Choroid plexus epithelial cell (primary cell): ENCODE measurements around the gene SLC7A8.

Experiments
- DNase-seq: peaks from one replicate; pipeline ENCODE4 v3.0.0-alpha.2; 2010; ENCODE audit warnings: low read depth
- H3K4me3 ChIP-seq: 2 replicates; pipeline ENCODE4 v1.5.1; 2011; ENCODE audit warnings: low read depth, mild to moderate bottlenecking, control low read depth, low read length, moderate library complexity
- TF ChIP-seq, protein P1 (sequence below): conservative IDR thresholded peaks from 2 replicates; pipeline ENCODE4 v1.5.1; 2011; ENCODE audit warnings: low read depth, mild to moderate bottlenecking, control low read depth, inconsistent platforms, low read length, moderate library complexity

The SLC7A8 gene

DNA sequence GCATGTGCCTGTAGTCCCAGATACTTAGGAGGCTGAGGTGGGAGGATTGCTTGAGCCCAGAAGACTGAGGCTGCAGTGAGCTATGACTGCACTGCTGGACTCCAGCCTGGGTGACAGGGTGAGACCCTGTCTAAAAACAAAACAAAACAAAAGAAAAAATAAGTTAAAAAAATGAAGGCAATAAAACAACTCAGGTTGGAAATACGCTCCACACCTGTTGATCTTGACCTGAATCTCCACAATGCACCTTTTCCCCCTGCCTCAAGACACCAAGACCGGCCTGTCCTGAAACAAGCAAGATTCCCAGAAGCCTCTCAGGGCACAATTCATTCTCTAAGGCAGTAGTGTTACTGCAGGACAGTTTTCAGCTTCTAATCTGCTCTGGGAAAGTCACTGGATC is 43.6 kb downstream of the SLC7A8 start:
- TF ChIP-seq, protein P1, sequence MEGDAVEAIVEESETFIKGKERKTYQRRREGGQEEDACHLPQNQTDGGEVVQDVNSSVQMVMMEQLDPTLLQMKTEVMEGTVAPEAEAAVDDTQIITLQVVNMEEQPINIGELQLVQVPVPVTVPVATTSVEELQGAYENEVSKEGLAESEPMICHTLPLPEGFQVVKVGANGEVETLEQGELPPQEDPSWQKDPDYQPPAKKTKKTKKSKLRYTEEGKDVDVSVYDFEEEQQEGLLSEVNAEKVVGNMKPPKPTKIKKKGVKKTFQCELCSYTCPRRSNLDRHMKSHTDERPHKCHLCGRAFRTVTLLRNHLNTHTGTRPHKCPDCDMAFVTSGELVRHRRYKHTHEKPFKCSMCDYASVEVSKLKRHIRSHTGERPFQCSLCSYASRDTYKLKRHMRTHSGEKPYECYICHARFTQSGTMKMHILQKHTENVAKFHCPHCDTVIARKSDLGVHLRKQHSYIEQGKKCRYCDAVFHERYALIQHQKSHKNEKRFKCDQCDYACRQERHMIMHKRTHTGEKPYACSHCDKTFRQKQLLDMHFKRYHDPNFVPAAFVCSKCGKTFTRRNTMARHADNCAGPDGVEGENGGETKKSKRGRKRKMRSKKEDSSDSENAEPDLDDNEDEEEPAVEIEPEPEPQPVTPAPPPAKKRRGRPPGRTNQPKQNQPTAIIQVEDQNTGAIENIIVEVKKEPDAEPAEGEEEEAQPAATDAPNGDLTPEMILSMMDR, result no peak
- no peak overlapping the region for H3K4me3 ChIP-seq
- no peak for DNase-seq

DNA sequence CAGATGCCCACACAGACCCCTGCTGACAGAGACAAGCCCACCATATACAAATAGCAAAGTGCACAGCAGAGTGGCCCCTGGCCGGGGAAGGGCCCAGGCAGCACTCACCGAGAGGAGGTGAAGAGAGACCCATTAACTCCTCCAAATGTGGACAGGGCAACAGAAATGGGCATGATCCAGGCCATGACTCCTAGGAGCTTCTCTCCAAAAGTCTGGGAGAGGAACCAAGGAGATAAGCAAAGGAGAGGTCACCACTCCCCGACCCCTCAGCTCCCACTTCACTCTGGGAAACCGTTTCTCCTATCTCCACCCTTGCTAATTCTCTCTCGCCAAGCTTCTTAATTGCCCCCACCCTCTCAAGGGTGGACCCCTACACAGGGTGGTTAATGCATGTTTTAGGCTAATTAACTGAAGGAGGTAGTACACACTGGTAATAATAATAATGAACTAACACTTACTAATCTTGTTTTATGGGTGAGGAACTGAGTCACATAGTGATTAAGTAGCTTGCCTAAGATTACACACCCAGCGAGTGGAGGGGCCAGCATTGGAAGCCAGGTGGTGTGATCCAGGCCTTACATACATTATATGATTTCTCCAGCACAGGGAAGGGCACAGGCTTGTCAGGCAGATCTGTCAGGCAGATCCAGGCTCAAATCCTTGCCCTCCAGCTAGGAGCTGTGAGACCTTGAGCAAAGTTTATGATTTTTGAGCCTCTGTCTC is 45.5 kb downstream of the SLC7A8 start:
- DNase-seq, result no peak
- no peak overlapping the region for H3K4me3 ChIP-seq
- TF ChIP-seq, protein P1, result no peak

DNA sequence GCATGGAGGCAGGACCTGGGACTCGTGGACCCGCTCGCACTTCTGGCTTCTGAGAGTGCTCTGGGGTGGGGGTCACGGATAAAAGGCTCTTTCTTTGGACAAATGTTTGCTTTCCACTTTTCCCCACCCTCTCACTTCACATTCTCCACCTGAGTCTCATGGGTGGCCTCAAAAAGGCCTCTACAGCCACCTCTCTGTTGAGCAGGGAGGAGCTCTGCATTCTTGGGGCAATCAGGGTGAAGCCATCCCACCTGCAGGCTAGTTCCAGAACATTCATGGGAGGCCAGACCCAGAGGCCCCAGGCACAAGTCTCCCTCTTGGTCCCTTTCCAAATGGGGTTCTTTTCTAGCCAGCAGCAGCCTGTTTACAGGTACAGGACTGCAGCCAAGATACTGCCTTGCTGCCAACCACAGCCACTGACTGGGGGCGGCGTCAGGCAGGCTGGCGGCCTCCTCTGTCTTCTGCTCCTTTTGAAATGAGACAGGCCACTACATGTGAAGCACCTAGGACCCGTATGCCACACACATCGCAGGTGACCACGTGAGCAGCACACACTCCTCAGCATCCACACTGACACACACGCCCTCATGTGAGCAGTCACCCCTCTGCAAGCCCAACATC is 46.2 kb downstream of the SLC7A8 start:
- no peak for DNase-seq
- no peak overlapping the region for H3K4me3 ChIP-seq

DNA sequence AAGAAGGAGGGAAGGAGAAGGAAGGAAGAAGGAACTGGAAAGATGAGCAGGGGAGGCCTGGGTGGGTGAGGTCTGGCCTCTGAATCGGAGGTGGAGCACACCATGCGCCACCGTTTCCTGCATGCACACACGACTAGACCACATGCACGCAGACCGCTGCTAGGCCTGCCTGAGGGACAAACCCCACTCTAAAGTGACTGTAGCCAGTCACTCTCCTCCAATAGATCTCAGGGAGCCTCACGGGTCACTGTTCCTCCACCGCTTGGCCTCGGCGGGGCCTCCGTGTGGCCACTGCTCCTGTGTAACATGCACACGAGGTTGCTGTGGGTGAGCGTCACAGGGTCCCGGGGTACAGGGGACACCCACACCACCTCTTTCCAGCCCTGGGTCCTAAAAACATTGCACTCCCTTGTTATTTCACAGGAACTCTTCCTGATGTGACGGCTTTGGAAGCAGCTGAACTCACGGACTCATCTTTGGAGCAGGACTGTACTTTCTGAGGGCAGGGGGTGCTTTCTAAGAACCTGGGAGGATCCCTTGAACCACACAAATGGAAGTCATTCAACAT is 46.8 kb downstream of the SLC7A8 start:
- no peak overlapping the region for H3K4me3 ChIP-seq
- TF ChIP-seq, protein P1, result no peak
- no peak for DNase-seq

More for the DNA sequence above, 46.2 kb downstream of the SLC7A8 start:
- TF ChIP-seq, protein P1, result no peak

DNA sequence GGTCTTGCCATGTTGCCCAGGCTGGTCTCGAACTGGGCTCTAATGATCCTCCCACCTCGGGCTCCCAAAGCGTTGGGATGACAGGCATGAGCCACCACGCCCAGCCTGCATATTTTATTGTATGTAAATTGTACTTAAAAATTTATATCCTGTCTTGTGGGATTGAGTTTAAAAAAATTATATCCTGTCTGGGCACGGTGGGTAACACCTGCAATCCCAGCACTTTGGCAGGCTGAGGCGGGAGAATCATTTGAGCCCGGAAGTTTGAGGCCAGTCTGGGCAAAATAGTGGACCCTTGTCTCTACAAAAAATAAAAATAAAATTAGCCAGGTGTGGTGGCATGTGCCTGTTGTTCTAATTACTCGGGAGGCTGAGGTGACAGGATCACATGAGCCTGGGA is 50.5 kb downstream of the SLC7A8 start:
- no peak overlapping the region for H3K4me3 ChIP-seq
- TF ChIP-seq, protein P1, result no peak
- DNase-seq, result no peak

DNA sequence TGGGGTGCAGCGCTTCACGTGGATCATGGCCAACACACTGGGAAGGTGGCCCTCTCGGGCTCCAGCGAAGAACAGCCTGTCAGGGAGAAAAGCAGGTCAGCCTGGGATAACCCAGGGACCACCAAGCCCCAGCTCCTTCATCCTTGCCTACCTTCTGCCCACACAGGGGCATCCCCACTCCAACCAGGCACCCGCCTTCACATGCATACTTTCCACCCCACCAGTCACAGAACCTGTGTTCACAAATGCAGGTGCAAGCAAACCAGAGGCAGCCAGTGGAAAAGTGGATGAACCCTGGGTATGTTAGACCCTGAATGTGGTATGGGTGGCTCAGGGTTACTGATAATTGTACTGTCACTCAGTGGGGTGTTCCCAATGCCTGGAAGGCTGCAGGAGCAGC is 52.0 kb downstream of the SLC7A8 start:
- DNase-seq, result no peak
- TF ChIP-seq, protein P1, result no peak

More for the DNA sequence above, 52.0 kb downstream of the SLC7A8 start:
- no peak overlapping the region for H3K4me3 ChIP-seq
